Fibroblast of skin of right quadriceps (primary cell): ENCODE measurements around the gene CSTPP1.

Experiments
- DNase-seq: peaks from one replicate; pipeline ENCODE4 v3.0.0-alpha.2; 2013

The CSTPP1 gene

GRCh38 chr11:47143322-47143721 is 206.8 kb downstream of the CSTPP1 start:
- peak; percentile 72 for DNase-seq

GRCh38 chr11:47144541-47144940 is 208.0 kb downstream of the CSTPP1 start:
- DNase-seq = no peak

GRCh38 chr11:47147250-47147649 is 210.7 kb downstream of the CSTPP1 start:
- no peak for DNase-seq

GRCh38 chr11:47147681-47148080 is 211.1 kb downstream of the CSTPP1 start:
- no peak for DNase-seq

- no peak for DNase-seq
Observed at GRCh38 chr11:47148270-47148669, 211.7 kb downstream of the CSTPP1 start.

GRCh38 chr11:47148903-47149531 is 212.5 kb downstream of the CSTPP1 start:
- DNase-seq = no peak

- DNase-seq = no peak
Observed at GRCh38 chr11:47149782-47150181, 213.2 kb downstream of the CSTPP1 start.

GRCh38 chr11:47152126-47152952 is 215.8 kb downstream of the CSTPP1 start:
- no peak for DNase-seq

GRCh38 chr11:47152953-47153950 is 216.7 kb downstream of the CSTPP1 start:
- peak; percentile 71 for DNase-seq

GRCh38 chr11:47154616-47155570 is 218.3 kb downstream of the CSTPP1 start:
- no peak for DNase-seq

- DNase-seq = no peak
Observed at GRCh38 chr11:47155879-47156278, 219.3 kb downstream of the CSTPP1 start.

GRCh38 chr11:47156333-47156732 is 219.8 kb downstream of the CSTPP1 start:
- DNase-seq = no peak

GRCh38 chr11:47156951-47157350 is 220.4 kb downstream of the CSTPP1 start:
- DNase-seq = no peak

GRCh38 chr11:47157805-47158204 is 221.2 kb downstream of the CSTPP1 start:
- DNase-seq = no peak

GRCh38 chr11:47158242-47158641 is 221.7 kb downstream of the CSTPP1 start:
- no peak for DNase-seq

- DNase-seq = no peak
Observed at GRCh38 chr11:47160753-47161133, 224.2 kb downstream of the CSTPP1 start.

GRCh38 chr11:47161134-47161854 is 224.7 kb downstream of the CSTPP1 start:
- peak; percentile 62 for DNase-seq

- no peak for DNase-seq
Observed at GRCh38 chr11:47161890-47162289, 225.3 kb downstream of the CSTPP1 start.

- no peak for DNase-seq
Observed at GRCh38 chr11:47162426-47162825, 225.9 kb downstream of the CSTPP1 start.

GRCh38 chr11:47163193-47163592 is 226.6 kb downstream of the CSTPP1 start:
- no peak for DNase-seq

GRCh38 chr11:47163898-47164297 is 227.3 kb downstream of the CSTPP1 start:
- DNase-seq = no peak
